ENCODE results near the gene ACVRL1.

- TF ChIP-seq POLR2A (IDR thresholded peaks at IDR 0.05; ENCODE audit: extremely low read depth, insufficient read length) = no peak
- TF ChIP-seq, protein P1, sequence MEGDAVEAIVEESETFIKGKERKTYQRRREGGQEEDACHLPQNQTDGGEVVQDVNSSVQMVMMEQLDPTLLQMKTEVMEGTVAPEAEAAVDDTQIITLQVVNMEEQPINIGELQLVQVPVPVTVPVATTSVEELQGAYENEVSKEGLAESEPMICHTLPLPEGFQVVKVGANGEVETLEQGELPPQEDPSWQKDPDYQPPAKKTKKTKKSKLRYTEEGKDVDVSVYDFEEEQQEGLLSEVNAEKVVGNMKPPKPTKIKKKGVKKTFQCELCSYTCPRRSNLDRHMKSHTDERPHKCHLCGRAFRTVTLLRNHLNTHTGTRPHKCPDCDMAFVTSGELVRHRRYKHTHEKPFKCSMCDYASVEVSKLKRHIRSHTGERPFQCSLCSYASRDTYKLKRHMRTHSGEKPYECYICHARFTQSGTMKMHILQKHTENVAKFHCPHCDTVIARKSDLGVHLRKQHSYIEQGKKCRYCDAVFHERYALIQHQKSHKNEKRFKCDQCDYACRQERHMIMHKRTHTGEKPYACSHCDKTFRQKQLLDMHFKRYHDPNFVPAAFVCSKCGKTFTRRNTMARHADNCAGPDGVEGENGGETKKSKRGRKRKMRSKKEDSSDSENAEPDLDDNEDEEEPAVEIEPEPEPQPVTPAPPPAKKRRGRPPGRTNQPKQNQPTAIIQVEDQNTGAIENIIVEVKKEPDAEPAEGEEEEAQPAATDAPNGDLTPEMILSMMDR (IDR thresholded peaks at IDR 0.05; ENCODE audit: low read depth, low read length) = peak; percentile 24
- no peak for TF ChIP-seq MAX (IDR thresholded peaks at IDR 0.05; ENCODE audit: low read depth, low read length)
- no peak for TF ChIP-seq MYC (IDR thresholded peaks at IDR 0.05; ENCODE audit: low read depth, low read length)
Observed at GRCh38 chr12:51913071-51914033, 6.0 kb downstream of the ACVRL1 start.
